ENCODE results near the gene INPP5A. TPM values are rescaled to one million over a fixed set of nuclear protein-coding genes. Genes with fewer than 3 reads are reported as not detected.
"Not testable (repeated sequence)": the region's sequence is repeated elsewhere in the genome, so short reads cannot be mapped to it uniquely, and the experiment has no call there.

The INPP5A gene
- total RNA-seq, 1 experiment from 2014 or later, result 14.7 TPM

GRCh38 chr10:132679217-132679595, 141.6 kb downstream of the INPP5A start:
- Mint-ChIP-seq H3K27ac (ENCODE audit: low read depth, unreplicated experiment) (no peak overlapping the region), H3K4me1 (ENCODE audit: insufficient read depth, unreplicated experiment) (peaks cover 5% of the 10 kb centered on the region), H3K9me3 (ENCODE audit: unreplicated experiment) (peaks cover 6% of the 10 kb centered on the region), H3K36me3 (ENCODE audit: insufficient read depth, unreplicated experiment) (peaks cover 6% of the 10 kb centered on the region), H3K27me3 (ENCODE audit: insufficient read depth, unreplicated experiment) (no peaks in the 10 kb centered on the region), H3K4me3 (ENCODE audit: unreplicated experiment) (no peak overlapping the region)
- no TSS peak for BruUV-seq (replicated peaks)
- no peak for TF ChIP-seq CTCF (IDR thresholded peaks at IDR 0.05; ENCODE audit: unreplicated experiment)
- DNase-seq (ENCODE audit: unreplicated experiment), result no peak
- ChIA-PET POLR2A (no interaction called here), CTCF (interaction anchor here (0.6 kb wide), 1 partner anchor 13 kb away, joined by 3 read pairs; no protein-coding TSS in a partner anchor)
- intact Hi-C loops (cut with micrococcal nuclease), result no loop called here

GRCh38 chr10:132679640-132680039, 142.1 kb downstream of the INPP5A start:
- no peak overlapping the region for H3K27ac Mint-ChIP-seq (ENCODE audit: low read depth, unreplicated experiment)

GRCh38 chr10:132680741-132681140, 143.2 kb downstream of the INPP5A start:
- H3K27me3 Mint-ChIP-seq (ENCODE audit: insufficient read depth, unreplicated experiment); H3K36me3 Mint-ChIP-seq (ENCODE audit: insufficient read depth, unreplicated experiment); BruUV-seq (replicated peaks); H3K9me3 Mint-ChIP-seq (ENCODE audit: unreplicated experiment); H3K4me3 Mint-ChIP-seq (ENCODE audit: unreplicated experiment); POLR2A ChIA-PET; CTCF ChIA-PET; H3K27ac Mint-ChIP-seq (ENCODE audit: low read depth, unreplicated experiment); DNase-seq (ENCODE audit: unreplicated experiment); intact Hi-C loops (cut with micrococcal nuclease): not testable (repeated sequence)
- peaks cover 12% of the 10 kb centered on the region for H3K4me1 Mint-ChIP-seq (ENCODE audit: insufficient read depth, unreplicated experiment)

More at GRCh38 chr10:132679640-132680039, 142.1 kb downstream of the INPP5A start:
- Mint-ChIP-seq H3K36me3 (ENCODE audit: insufficient read depth, unreplicated experiment) (peaks cover 6% of the 10 kb centered on the region), H3K4me3 (ENCODE audit: unreplicated experiment) (no peak overlapping the region), H3K4me1 (ENCODE audit: insufficient read depth, unreplicated experiment) (peaks cover 9% of the 10 kb centered on the region), H3K9me3 (ENCODE audit: unreplicated experiment) (peaks cover 6% of the 10 kb centered on the region), H3K27me3 (ENCODE audit: insufficient read depth, unreplicated experiment) (no peaks in the 10 kb centered on the region)
- DNase-seq (ENCODE audit: unreplicated experiment), result no peak
- ChIA-PET POLR2A (no interaction called here), CTCF (no interaction called here)
- intact Hi-C loops (cut with micrococcal nuclease), result no loop called here
- TF ChIP-seq CTCF (IDR thresholded peaks at IDR 0.05; ENCODE audit: unreplicated experiment), result no peak
- no TSS peak for BruUV-seq (replicated peaks)

- intact Hi-C loops (cut with micrococcal nuclease), result no loop called here
- no peak for DNase-seq (ENCODE audit: unreplicated experiment)
- peaks cover 6% of the 10 kb centered on the region for H3K36me3 Mint-ChIP-seq (ENCODE audit: insufficient read depth, unreplicated experiment)
- H3K4me3 Mint-ChIP-seq (ENCODE audit: unreplicated experiment), result no peak overlapping the region
- H3K9me3 Mint-ChIP-seq (ENCODE audit: unreplicated experiment), result peaks cover 6% of the 10 kb centered on the region
- ChIA-PET POLR2A (no interaction called here), CTCF (no interaction called here)
- no peaks in the 10 kb centered on the region for H3K27me3 Mint-ChIP-seq (ENCODE audit: insufficient read depth, unreplicated experiment)
- no TSS peak for BruUV-seq (replicated peaks)
- peaks cover 12% of the 10 kb centered on the region for H3K4me1 Mint-ChIP-seq (ENCODE audit: insufficient read depth, unreplicated experiment)
- TF ChIP-seq CTCF (IDR thresholded peaks at IDR 0.05; ENCODE audit: unreplicated experiment), result no peak
- H3K27ac Mint-ChIP-seq (ENCODE audit: low read depth, unreplicated experiment), result no peak overlapping the region
Measured at GRCh38 chr10:132681858-132682755, 144.5 kb downstream of the INPP5A start.
